ENCODE measurements around the gene DLGAP3.

Gene DLGAP3

GRCh38 chr1:34929853-34930701 lies 627 bp upstream of the DLGAP3 start:
- no peak overlapping the region for H3K27ac ChIP-seq
- no peak for DNase-seq (ENCODE audit: low read depth, low spot score)

GRCh38 chr1:34928699-34929496 lies 552 bp downstream of the DLGAP3 start:
- no peak for DNase-seq (ENCODE audit: low read depth, low spot score)
- H3K27ac ChIP-seq = no peak overlapping the region

GRCh38 chr1:34928066-34928696 lies 1.3 kb downstream of the DLGAP3 start:
- no peak overlapping the region for H3K27ac ChIP-seq
- DNase-seq (ENCODE audit: low read depth, low spot score) = no peak

- H3K27ac ChIP-seq = no peak overlapping the region
- no peak for DNase-seq (ENCODE audit: low read depth, low spot score)
These were observed 2.1 kb downstream of the DLGAP3 start for GRCh38 chr1:34927316-34927715.

- H3K27ac ChIP-seq = no peak overlapping the region
- no peak for DNase-seq (ENCODE audit: low read depth, low spot score)
These were observed 2.6 kb downstream of the DLGAP3 start for GRCh38 chr1:34926894-34927293.

- H3K27ac ChIP-seq = no peak overlapping the region
- no peak for DNase-seq (ENCODE audit: low read depth, low spot score)
These were observed 3.3 kb downstream of the DLGAP3 start for GRCh38 chr1:34926156-34926555.

GRCh38 chr1:34925730-34926129 lies 3.7 kb downstream of the DLGAP3 start:
- DNase-seq (ENCODE audit: low read depth, low spot score) = no peak
- H3K27ac ChIP-seq = no peak overlapping the region

GRCh38 chr1:34924759-34925555 lies 4.5 kb downstream of the DLGAP3 start:
- DNase-seq (ENCODE audit: low read depth, low spot score) = no peak
- H3K27ac ChIP-seq = no peak overlapping the region

- no peak for DNase-seq (ENCODE audit: low read depth, low spot score)
- H3K27ac ChIP-seq = no peak overlapping the region
These were observed 6.0 kb downstream of the DLGAP3 start for GRCh38 chr1:34923490-34923889.

GRCh38 chr1:34918977-34919561 lies 10.4 kb downstream of the DLGAP3 start:
- no peak overlapping the region for H3K27ac ChIP-seq
- no peak for DNase-seq (ENCODE audit: low read depth, low spot score)

- no peak overlapping the region for H3K27ac ChIP-seq
- no peak for DNase-seq (ENCODE audit: low read depth, low spot score)
These were observed 11.0 kb downstream of the DLGAP3 start for GRCh38 chr1:34918386-34918976.

- H3K27ac ChIP-seq = no peak overlapping the region
- no peak for DNase-seq (ENCODE audit: low read depth, low spot score)
These were observed 12.4 kb downstream of the DLGAP3 start for GRCh38 chr1:34917017-34917416.

- DNase-seq (ENCODE audit: low read depth, low spot score) = no peak
- H3K27ac ChIP-seq = no peak overlapping the region
These were observed 13.3 kb downstream of the DLGAP3 start for GRCh38 chr1:34916104-34916503.

GRCh38 chr1:34915521-34915920 lies 13.9 kb downstream of the DLGAP3 start:
- no peak overlapping the region for H3K27ac ChIP-seq
- no peak for DNase-seq (ENCODE audit: low read depth, low spot score)

- no peak for DNase-seq (ENCODE audit: low read depth, low spot score)
- H3K27ac ChIP-seq = no peak overlapping the region
These were observed 14.5 kb downstream of the DLGAP3 start for GRCh38 chr1:34914958-34915357.

GRCh38 chr1:34911465-34911864 lies 18.0 kb downstream of the DLGAP3 start:
- H3K27ac ChIP-seq = no peak overlapping the region
- no peak for DNase-seq (ENCODE audit: low read depth, low spot score)

- H3K27ac ChIP-seq = no peak overlapping the region
- DNase-seq (ENCODE audit: low read depth, low spot score) = no peak
These were observed 19.0 kb downstream of the DLGAP3 start for GRCh38 chr1:34910425-34910824.

GRCh38 chr1:34908369-34908768 lies 21.1 kb downstream of the DLGAP3 start:
- DNase-seq (ENCODE audit: low read depth, low spot score) = no peak
- H3K27ac ChIP-seq = no peak overlapping the region

- no peak overlapping the region for H3K27ac ChIP-seq
- no peak for DNase-seq (ENCODE audit: low read depth, low spot score)
These were observed 21.9 kb downstream of the DLGAP3 start for GRCh38 chr1:34907487-34908090.

Measured in epithelial cell of prostate (primary cell).